WTC11 (cell line): Measurements from ENCODE around the gene TMEM41B. TPM values are rescaled to one million over a fixed set of nuclear protein-coding genes. Genes with fewer than 3 reads are reported as not detected.
"Not testable (repeated sequence)": the region's sequence is repeated elsewhere in the genome, so short reads cannot be mapped to it uniquely, and the experiment has no call there.

ENCODE experiments used
- ATAC-seq: fragments of 200-7000 bp; cut with Tn5 transposase; 2 replicates; pipeline ENCODE4 v1.10.0; 2021; ENCODE audit warnings: mild to moderate bottlenecking, moderate library complexity
- CTCF ChIA-PET: fragments of 300-600 bp; sonication (Branson Sonifier 250); formaldehyde crosslinking; loops from one replicate; lab custom pipeline; 2021; ENCODE audit warnings: antibody characterized with exemption; lab: Charles Lee
- POLR2A ChIA-PET: fragments of 350-600 bp; sonication (Branson Sonifier 250); formaldehyde crosslinking; loops from one replicate; lab custom pipeline; 2021; ENCODE audit warnings: antibody characterized with exemption; lab: Charles Lee
- DNase-seq: peaks from one replicate; pipeline ENCODE4 v3.0.0; 2021; ENCODE audit warnings: low spot score
- H3K27ac Mint-ChIP-seq: 2 replicates; pipeline ENCODE4 v1.8.0; 2021; ENCODE audit warnings: mixed read lengths
- H3K27me3 Mint-ChIP-seq: 2 replicates; pipeline ENCODE4 v1.8.0; 2021; ENCODE audit warnings: low read depth, mild to moderate bottlenecking, moderate library complexity, mixed read lengths
- H3K36me3 Mint-ChIP-seq: 2 replicates; pipeline ENCODE4 v1.8.0; 2021; ENCODE audit warnings: mixed read lengths
- H3K4me1 Mint-ChIP-seq: 2 replicates; pipeline ENCODE4 v1.8.0; 2022; ENCODE audit warnings: mixed read lengths
- H3K4me3 Mint-ChIP-seq: 2 replicates; pipeline ENCODE4 v1.8.0; 2021; ENCODE audit warnings: mild to moderate bottlenecking, moderate library complexity, mixed read lengths
- H3K9me3 Mint-ChIP-seq: 2 replicates; pipeline ENCODE4 v1.8.0; 2021; ENCODE audit warnings: mixed read lengths
- CREB1 ChIP-seq: sonication (generic); formaldehyde crosslinking; IDR thresholded peaks from 2 replicates; pipeline ENCODE4 v1.8.0; 2023; ENCODE audit warnings: mild to moderate bottlenecking, missing genetic modification reagents
- EMX1 ChIP-seq: fragments of 250-450 bp; sonication (Bioruptor Pico); IDR thresholded peaks from 2 replicates; pipeline ENCODE4 v1.8.0; 2021; ENCODE audit warnings: mild to moderate bottlenecking
- FOXP1 ChIP-seq: sonication (generic); formaldehyde crosslinking; IDR thresholded peaks from 2 replicates; pipeline ENCODE4 v1.8.0; 2022; ENCODE audit warnings: missing genetic modification reagents, mild to moderate bottlenecking, moderate library complexity, borderline replicate concordance
- GABPB1 ChIP-seq: sonication (generic); formaldehyde crosslinking; IDR thresholded peaks from 2 replicates; pipeline ENCODE4 v1.8.1; 2023; ENCODE audit warnings: mild to moderate bottlenecking, missing genetic modification reagents
- NR2C2 ChIP-seq: sonication (generic); formaldehyde crosslinking; IDR thresholded peaks from 2 replicates; pipeline ENCODE4 v1.8.0; 2022; ENCODE audit warnings: mild to moderate bottlenecking, missing genetic modification reagents
- TCF7 ChIP-seq: sonication (generic); formaldehyde crosslinking; IDR thresholded peaks from 2 replicates; pipeline ENCODE4 v1.8.0; 2022; ENCODE audit warnings: mild to moderate bottlenecking, low read depth, missing genetic modification reagents, moderate library complexity
- TEAD4 ChIP-seq: sonication (generic); formaldehyde crosslinking; IDR thresholded peaks from 2 replicates; pipeline ENCODE4 v1.8.0; 2022; ENCODE audit warnings: mild to moderate bottlenecking, missing genetic modification reagents
- ZBTB21 ChIP-seq: sonication (generic); formaldehyde crosslinking; IDR thresholded peaks from 2 replicates; pipeline ENCODE4 v1.8.1; 2023; ENCODE audit warnings: mild to moderate bottlenecking, missing genetic modification reagents, borderline replicate concordance
- ZNF219 ChIP-seq: sonication (generic); formaldehyde crosslinking; IDR thresholded peaks from 2 replicates; pipeline ENCODE4 v1.8.0; 2023; ENCODE audit warnings: missing genetic modification reagents, mild to moderate bottlenecking, borderline replicate concordance
- ZNF232 ChIP-seq: sonication (generic); formaldehyde crosslinking; IDR thresholded peaks from 2 replicates; pipeline ENCODE4 v1.8.0; 2022; ENCODE audit warnings: mild to moderate bottlenecking, missing genetic modification reagents
- ZNF263 ChIP-seq: sonication (generic); formaldehyde crosslinking; IDR thresholded peaks from 2 replicates; pipeline ENCODE4 v1.8.1; 2022; ENCODE audit warnings: low read depth, mild to moderate bottlenecking, moderate library complexity, missing genetic modification reagents
- ZNF423 ChIP-seq: fragments of 250-450 bp; sonication (Bioruptor Pico); IDR thresholded peaks from 2 replicates; pipeline ENCODE4 v2.1.2; 2022; ENCODE audit warnings: mild to moderate bottlenecking, moderate library complexity
- total RNA-seq: library from RNA; stranded (reverse); gene quantifications from 3 replicates; pipeline ENCODE4 v1.2.3, GENCODE V29; 2021
- TF ChIP-seq, protein P1 (sequence below): fragments of 200-600 bp; IDR thresholded peaks from 2 replicates; pipeline ENCODE4 v1.8.0; 2022; ENCODE audit warnings: antibody characterized with exemption
- TF ChIP-seq, protein P2 (sequence below): fragments of 250-450 bp; sonication (Bioruptor Pico); IDR thresholded peaks from 2 replicates; pipeline ENCODE4 v2.1.2; 2022; ENCODE audit warnings: mild to moderate bottlenecking, moderate library complexity
- TF ChIP-seq, protein P3 (sequence below): sonication (generic); formaldehyde crosslinking; IDR thresholded peaks from 2 replicates; pipeline ENCODE4 v1.8.1; 2023; ENCODE audit warnings: mild to moderate bottlenecking, missing genetic modification reagents, borderline replicate concordance
- TF ChIP-seq, protein P4 (sequence below): fragments of 250-450 bp; sonication (Bioruptor Pico); IDR thresholded peaks from 2 replicates; pipeline ENCODE4 v1.9.0; 2021; ENCODE audit warnings: mild to moderate bottlenecking
- TF ChIP-seq, protein P5 (sequence below): sonication (generic); formaldehyde crosslinking; IDR thresholded peaks from 2 replicates; pipeline ENCODE4 v1.8.1; 2022; ENCODE audit warnings: low read depth, mild to moderate bottlenecking, moderate library complexity, missing genetic modification reagents, borderline replicate concordance

Gene TMEM41B
- total RNA-seq, 1 experiment from 2014 or later, result 45.8 TPM

DNA sequence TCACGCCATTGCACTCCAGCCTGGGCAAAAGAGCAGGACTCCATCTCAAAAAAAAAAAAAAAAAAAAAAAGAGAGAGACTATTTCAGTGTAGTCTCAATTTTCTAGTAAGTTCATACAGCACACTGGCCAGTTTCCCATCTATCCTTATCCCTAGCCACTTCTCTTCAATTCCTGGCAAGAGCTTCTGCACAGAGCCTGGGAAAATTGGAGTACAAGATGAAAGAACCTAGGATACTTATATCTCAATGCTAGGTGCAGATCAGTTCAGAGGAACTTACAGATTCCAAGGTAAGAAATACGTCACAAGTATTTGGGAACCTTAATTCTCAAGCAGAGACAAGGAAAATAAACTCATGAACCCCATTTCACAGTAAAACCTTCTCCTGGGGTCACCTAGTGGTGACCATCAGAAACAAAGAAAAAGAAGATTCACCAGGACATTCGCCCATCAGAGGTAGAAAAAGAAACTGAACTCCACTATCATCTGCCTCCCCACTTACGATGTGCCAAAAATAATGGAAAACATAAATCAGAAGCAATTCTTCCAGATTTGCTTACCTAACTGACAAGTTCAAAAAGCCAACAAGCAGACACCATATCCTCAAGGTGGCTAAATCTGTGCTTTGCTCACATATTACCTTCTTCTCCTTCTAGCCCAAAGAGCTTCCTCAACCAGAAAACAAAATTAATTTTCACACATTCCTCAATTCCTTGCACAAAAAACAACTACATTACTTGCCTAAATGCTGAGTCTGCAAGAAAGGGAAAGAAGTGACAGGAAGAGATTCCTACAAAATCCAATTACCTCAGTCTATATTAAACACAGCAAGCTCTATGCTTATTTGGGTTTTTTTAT lies 54.2 kb downstream of the TMEM41B start:
- H3K4me3 Mint-ChIP-seq, result no peak overlapping the region
- no peaks in the 10 kb centered on the region; the same call in 1 of the 2 replicates for H3K27me3 Mint-ChIP-seq
- H3K27ac Mint-ChIP-seq, result peak overlapping the region; percentile 4; the same call in 1 of the 2 replicates
- TF ChIP-seq ZNF423 (CRISPR knock-in tag), result no peak
- ChIA-PET POLR2A (interaction anchor here (0.7 to 1.1 kb wide), 2 partner anchors 42 to 313 kb away, joined by 3 read pairs; no protein-coding TSS in a partner anchor), CTCF (interaction anchor here (0.6 to 1.2 kb wide), 8 partner anchors 10 to 275 kb away, joined by 3 to 7 read pairs (median 3); no protein-coding TSS in a partner anchor)
- H3K9me3 Mint-ChIP-seq, result peaks cover 6% of the 10 kb centered on the region
- H3K4me1 Mint-ChIP-seq, result peaks cover 27% of the 10 kb centered on the region
- ATAC-seq (no peak), DNase-seq (no peak)
- H3K36me3 Mint-ChIP-seq, result peaks cover 11% of the 10 kb centered on the region

DNA sequence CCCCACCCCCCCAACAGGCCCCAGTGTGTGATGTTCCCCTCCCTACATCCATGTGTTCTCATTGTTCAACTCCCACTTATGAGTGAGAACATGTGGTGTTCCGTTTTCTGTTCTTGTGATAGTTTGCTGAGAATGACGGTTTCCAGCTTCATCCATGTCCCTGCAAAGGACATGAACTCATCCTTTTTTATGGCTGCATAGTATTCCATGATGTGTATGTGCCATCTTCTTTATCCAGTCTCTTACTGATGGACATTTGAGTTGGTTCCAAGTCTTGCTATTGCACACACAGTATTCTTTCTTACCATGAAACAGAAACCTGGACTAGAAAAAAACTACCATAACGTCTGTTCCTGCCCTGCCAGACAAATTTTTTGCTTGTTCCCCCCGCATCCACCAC lies 56.1 kb downstream of the TMEM41B start:
- H3K36me3 Mint-ChIP-seq, result not testable (repeated sequence)

DNA sequence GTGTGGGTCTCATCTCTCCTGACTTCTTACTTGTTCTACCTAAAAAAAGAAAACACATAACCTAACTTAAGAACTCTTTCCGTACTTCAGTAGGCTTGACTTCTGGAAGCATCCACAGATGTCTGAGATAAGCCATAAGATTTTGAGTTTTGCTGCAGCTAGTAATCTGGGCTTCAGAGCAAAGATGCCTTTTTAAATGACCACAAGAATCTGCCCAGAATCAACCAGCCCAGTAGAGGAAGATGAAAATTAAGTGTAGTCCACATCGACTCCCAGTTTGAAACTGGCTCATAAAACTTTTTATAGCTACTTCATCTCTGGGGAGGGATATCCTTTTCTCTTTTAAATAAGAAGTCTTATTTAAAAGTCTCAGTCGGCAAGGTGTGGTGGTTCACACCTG lies 60.0 kb downstream of the TMEM41B start:
- Mint-ChIP-seq H3K27me3 (no peaks in the 10 kb centered on the region), H3K27ac (no peak overlapping the region), H3K4me1 (peaks cover 9% of the 10 kb centered on the region), H3K36me3 (peaks cover 9% of the 10 kb centered on the region), H3K9me3 (peaks cover 6% of the 10 kb centered on the region), H3K4me3 (no peak overlapping the region)
- TF ChIP-seq ZNF263 (CRISPR knock-in tag), result no peak
- TF ChIP-seq EMX1, result no peak
- no peak for TF ChIP-seq NR2C2
- no peak for TF ChIP-seq FOXP1 (CRISPR knock-in tag)
- TF ChIP-seq ZBTB21, result no peak
- TF ChIP-seq, protein P1, sequence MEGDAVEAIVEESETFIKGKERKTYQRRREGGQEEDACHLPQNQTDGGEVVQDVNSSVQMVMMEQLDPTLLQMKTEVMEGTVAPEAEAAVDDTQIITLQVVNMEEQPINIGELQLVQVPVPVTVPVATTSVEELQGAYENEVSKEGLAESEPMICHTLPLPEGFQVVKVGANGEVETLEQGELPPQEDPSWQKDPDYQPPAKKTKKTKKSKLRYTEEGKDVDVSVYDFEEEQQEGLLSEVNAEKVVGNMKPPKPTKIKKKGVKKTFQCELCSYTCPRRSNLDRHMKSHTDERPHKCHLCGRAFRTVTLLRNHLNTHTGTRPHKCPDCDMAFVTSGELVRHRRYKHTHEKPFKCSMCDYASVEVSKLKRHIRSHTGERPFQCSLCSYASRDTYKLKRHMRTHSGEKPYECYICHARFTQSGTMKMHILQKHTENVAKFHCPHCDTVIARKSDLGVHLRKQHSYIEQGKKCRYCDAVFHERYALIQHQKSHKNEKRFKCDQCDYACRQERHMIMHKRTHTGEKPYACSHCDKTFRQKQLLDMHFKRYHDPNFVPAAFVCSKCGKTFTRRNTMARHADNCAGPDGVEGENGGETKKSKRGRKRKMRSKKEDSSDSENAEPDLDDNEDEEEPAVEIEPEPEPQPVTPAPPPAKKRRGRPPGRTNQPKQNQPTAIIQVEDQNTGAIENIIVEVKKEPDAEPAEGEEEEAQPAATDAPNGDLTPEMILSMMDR, result no peak
- no peak for TF ChIP-seq CREB1 (CRISPR knock-in tag)
- TF ChIP-seq TEAD4 (CRISPR knock-in tag), result no peak
- TF ChIP-seq ZNF219 (CRISPR knock-in tag), result no peak
- ATAC-seq, result no peak
- no peak for DNase-seq
- ChIA-PET POLR2A (interaction anchor here (0.7 kb wide), 1 partner anchor 28 kb away, joined by 4 read pairs; no protein-coding TSS in a partner anchor), CTCF (interaction anchor here (0.6 to 0.7 kb wide), 3 partner anchors 45 to 444 kb away, joined by 3 read pairs; no protein-coding TSS in a partner anchor)

More for the DNA sequence above, 56.1 kb downstream of the TMEM41B start:
- H3K27ac Mint-ChIP-seq, ATAC-seq, DNase-seq, H3K4me3 Mint-ChIP-seq, POLR2A ChIA-PET, H3K9me3 Mint-ChIP-seq, CTCF ChIA-PET, H3K27me3 Mint-ChIP-seq: not testable (repeated sequence)
- peaks cover 19% of the 10 kb centered on the region for H3K4me1 Mint-ChIP-seq

DNA sequence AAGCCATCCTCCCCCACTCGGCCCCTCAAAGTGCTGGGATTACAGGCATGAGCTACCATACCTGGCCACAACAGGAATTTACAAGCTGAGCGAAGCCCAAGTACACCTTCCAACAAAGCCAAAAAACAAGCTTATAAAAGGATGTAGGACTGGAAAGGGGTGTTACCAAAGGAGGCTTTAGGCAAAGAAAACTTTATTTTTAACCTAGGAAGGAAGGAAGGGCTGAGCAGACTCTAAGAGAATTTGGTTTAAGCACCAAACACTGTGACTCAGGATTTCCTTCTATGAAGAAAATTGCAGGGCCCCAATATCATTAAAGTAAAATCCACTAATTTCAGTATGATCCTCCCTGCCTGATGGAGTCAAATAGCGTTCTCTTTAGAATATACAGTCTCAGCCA lies 61.3 kb downstream of the TMEM41B start:
- CTCF ChIA-PET, result interaction anchor here (1.0 kb wide), 1 partner anchor 133 kb away, joined by 3 read pairs; no protein-coding TSS in a partner anchor
- POLR2A ChIA-PET, result interaction anchor here (1.0 kb wide), 1 partner anchor 12 kb away, joined by 4 read pairs; the partner anchor contains the start of gene DENND5A
- Mint-ChIP-seq H3K27me3 (no peaks in the 10 kb centered on the region), H3K27ac (peak overlapping the region; percentile 83), H3K4me3 (no peak overlapping the region), H3K4me1 (peaks cover 12% of the 10 kb centered on the region), H3K9me3 (no peaks in the 10 kb centered on the region), H3K36me3 (peaks cover 9% of the 10 kb centered on the region; the same call in 1 of the 2 replicates)
- DNase-seq (no peak), ATAC-seq (no peak)
- TF ChIP-seq, protein P2, sequence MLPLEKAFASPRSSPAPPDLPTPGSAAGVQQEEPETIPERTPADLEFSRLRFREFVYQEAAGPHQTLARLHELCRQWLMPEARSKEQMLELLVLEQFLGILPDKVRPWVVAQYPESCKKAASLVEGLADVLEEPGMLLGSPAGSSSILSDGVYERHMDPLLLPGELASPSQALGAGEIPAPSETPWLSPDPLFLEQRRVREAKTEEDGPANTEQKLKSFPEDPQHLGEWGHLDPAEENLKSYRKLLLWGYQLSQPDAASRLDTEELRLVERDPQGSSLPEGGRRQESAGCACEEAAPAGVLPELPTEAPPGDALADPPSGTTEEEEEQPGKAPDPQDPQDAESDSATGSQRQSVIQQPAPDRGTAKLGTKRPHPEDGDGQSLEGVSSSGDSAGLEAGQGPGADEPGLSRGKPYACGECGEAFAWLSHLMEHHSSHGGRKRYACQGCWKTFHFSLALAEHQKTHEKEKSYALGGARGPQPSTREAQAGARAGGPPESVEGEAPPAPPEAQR, result no peak
- TF ChIP-seq ZNF232 (no peak), TCF7 (no peak), ZNF219 (CRISPR knock-in tag) (no peak), GABPB1 (CRISPR knock-in tag) (no peak), NR2C2 (no peak)
- TF ChIP-seq, protein P3, sequence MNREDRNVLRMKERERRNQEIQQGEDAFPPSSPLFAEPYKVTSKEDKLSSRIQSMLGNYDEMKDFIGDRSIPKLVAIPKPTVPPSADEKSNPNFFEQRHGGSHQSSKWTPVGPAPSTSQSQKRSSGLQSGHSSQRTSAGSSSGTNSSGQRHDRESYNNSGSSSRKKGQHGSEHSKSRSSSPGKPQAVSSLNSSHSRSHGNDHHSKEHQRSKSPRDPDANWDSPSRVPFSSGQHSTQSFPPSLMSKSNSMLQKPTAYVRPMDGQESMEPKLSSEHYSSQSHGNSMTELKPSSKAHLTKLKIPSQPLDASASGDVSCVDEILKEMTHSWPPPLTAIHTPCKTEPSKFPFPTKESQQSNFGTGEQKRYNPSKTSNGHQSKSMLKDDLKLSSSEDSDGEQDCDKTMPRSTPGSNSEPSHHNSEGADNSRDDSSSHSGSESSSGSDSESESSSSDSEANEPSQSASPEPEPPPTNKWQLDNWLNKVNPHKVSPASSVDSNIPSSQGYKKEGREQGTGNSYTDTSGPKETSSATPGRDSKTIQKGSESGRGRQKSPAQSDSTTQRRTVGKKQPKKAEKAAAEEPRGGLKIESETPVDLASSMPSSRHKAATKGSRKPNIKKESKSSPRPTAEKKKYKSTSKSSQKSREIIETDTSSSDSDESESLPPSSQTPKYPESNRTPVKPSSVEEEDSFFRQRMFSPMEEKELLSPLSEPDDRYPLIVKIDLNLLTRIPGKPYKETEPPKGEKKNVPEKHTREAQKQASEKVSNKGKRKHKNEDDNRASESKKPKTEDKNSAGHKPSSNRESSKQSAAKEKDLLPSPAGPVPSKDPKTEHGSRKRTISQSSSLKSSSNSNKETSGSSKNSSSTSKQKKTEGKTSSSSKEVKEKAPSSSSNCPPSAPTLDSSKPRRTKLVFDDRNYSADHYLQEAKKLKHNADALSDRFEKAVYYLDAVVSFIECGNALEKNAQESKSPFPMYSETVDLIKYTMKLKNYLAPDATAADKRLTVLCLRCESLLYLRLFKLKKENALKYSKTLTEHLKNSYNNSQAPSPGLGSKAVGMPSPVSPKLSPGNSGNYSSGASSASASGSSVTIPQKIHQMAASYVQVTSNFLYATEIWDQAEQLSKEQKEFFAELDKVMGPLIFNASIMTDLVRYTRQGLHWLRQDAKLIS, result no peak
- TF ChIP-seq, protein P4, sequence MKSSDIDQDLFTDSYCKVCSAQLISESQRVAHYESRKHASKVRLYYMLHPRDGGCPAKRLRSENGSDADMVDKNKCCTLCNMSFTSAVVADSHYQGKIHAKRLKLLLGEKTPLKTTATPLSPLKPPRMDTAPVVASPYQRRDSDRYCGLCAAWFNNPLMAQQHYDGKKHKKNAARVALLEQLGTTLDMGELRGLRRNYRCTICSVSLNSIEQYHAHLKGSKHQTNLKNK (CRISPR knock-in tag), result no peak
- TF ChIP-seq, protein P5, sequence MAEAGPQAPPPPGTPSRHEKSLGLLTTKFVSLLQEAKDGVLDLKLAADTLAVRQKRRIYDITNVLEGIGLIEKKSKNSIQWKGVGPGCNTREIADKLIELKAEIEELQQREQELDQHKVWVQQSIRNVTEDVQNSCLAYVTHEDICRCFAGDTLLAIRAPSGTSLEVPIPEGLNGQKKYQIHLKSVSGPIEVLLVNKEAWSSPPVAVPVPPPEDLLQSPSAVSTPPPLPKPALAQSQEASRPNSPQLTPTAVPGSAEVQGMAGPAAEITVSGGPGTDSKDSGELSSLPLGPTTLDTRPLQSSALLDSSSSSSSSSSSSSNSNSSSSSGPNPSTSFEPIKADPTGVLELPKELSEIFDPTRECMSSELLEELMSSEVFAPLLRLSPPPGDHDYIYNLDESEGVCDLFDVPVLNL (CRISPR knock-in tag), result no peak
